Measurements from ENCODE around the gene NCS1.
"Not testable (repeated sequence)": the region's sequence is repeated elsewhere in the genome, so short reads cannot be mapped to it uniquely, and the experiment has no call there.

NCS1 gene

GRCh38 chr9:130240410-130241197, 68.4 kb downstream of the NCS1 start:
- DNase-seq, result peak; percentile 34

- no peak for DNase-seq
Measured at GRCh38 chr9:130241198-130241535, 69.0 kb downstream of the NCS1 start.

GRCh38 chr9:130242270-130243014, 70.2 kb downstream of the NCS1 start:
- no peak for DNase-seq

- DNase-seq, result peak; percentile 42
Measured at GRCh38 chr9:130243015-130243881, 71.0 kb downstream of the NCS1 start.

GRCh38 chr9:130243882-130244170, 71.6 kb downstream of the NCS1 start:
- no peak for DNase-seq

- DNase-seq, result no peak
Measured at GRCh38 chr9:130244548-130245165, 72.5 kb downstream of the NCS1 start.

- DNase-seq, result no peak
Measured at GRCh38 chr9:130245474-130245873, 73.3 kb downstream of the NCS1 start.

- no peak for DNase-seq
Measured at GRCh38 chr9:130246126-130246525, 73.9 kb downstream of the NCS1 start.

GRCh38 chr9:130254747-130255630, 82.8 kb downstream of the NCS1 start:
- DNase-seq, result no peak

- no peak for DNase-seq
Measured at GRCh38 chr9:130255631-130256134, 83.5 kb downstream of the NCS1 start.

- DNase-seq, result no peak
Measured at GRCh38 chr9:130256644-130257043, 84.4 kb downstream of the NCS1 start.

- DNase-seq, result not testable (repeated sequence)
Measured at GRCh38 chr9:130258137-130258536, 85.9 kb downstream of the NCS1 start.

GRCh38 chr9:130259044-130259443, 86.8 kb downstream of the NCS1 start:
- no peak for DNase-seq

GRCh38 chr9:130260816-130261765, 88.9 kb downstream of the NCS1 start:
- no peak for DNase-seq

- no peak for DNase-seq
Measured at GRCh38 chr9:130262061-130262745, 90.0 kb downstream of the NCS1 start.

- no peak for DNase-seq
Measured at GRCh38 chr9:130262771-130263170, 90.6 kb downstream of the NCS1 start.

- no peak for DNase-seq
Measured at GRCh38 chr9:130263601-130264413, 91.6 kb downstream of the NCS1 start.

- DNase-seq, result no peak
Measured at GRCh38 chr9:130264414-130265350, 92.5 kb downstream of the NCS1 start.
